CD14-positive monocyte (primary cell): ENCODE data around the gene ADAMTSL1. TPM values are rescaled to one million over a fixed set of nuclear protein-coding genes. Genes with fewer than 3 reads are reported as not detected.

Source experiments
- DNase-seq, 3 donors: peaks; one replicate each; pipeline ENCODE4 v3.0.0-alpha.2; 2011 to 2022
- H2AFZ ChIP-seq: 2 replicates; pipeline ENCODE4 v1.6.0; 2012; ENCODE audit warnings: mild to moderate bottlenecking, low read depth, low read length, inconsistent platforms; ENCODE audit not compliant: insufficient read depth, poor library complexity, severe bottlenecking
- H3K27ac ChIP-seq, 2 donors: 1 replicate in 1 of 2; 2 replicates in 1 of 2; pipeline ENCODE4 v1.5.1; 2012 to 2013; ENCODE audit warnings: low read length in 2 of 2, control low read depth in 1 of 2, inconsistent platforms in 1 of 2, low read depth in 1 of 2, mild to moderate bottlenecking in 1 of 2
- H3K27me3 ChIP-seq, 2 donors: one replicate each; pipeline versions ENCODE4 v1.6.0 to v1.6.1; 2011 to 2013; ENCODE audit warnings: low read length in 2 of 2; ENCODE audit not compliant: control insufficient read depth in 2 of 2, insufficient read depth in 2 of 2
- H3K36me3 ChIP-seq, 2 donors: replicated peaks in 1 of 2; 1 replicate in 1 of 2; 2 replicates in 1 of 2; pipeline versions ENCODE4 v1.5.1 to v1.6.1; 2012 to 2013; ENCODE audit warnings: low read length in 2 of 2, control low read depth in 1 of 2, inconsistent platforms in 1 of 2, mild to moderate bottlenecking in 1 of 2; ENCODE audit not compliant: insufficient read depth in 2 of 2, control insufficient read depth in 1 of 2
- H3K4me1 ChIP-seq, 2 donors: 1 replicate in 1 of 2; 2 replicates in 1 of 2; pipeline versions ENCODE4 v1.5.1 to v1.6.1; 2012 to 2013; ENCODE audit warnings: low read length in 2 of 2, control low read depth in 1 of 2, inconsistent platforms in 1 of 2, mild to moderate bottlenecking in 1 of 2, moderate library complexity in 1 of 2; ENCODE audit not compliant: insufficient read depth in 2 of 2, control insufficient read depth in 1 of 2
- H3K4me2 ChIP-seq: replicated peaks from 2 replicates; pipeline ENCODE3; 2012; ENCODE audit warnings: low read length, moderate library complexity, mild to moderate bottlenecking; ENCODE audit not compliant: poor library complexity, severe bottlenecking; ENCODE audit errors: extremely low read depth
- H3K4me3 ChIP-seq, 3 experiments: fragments of 200-600 bp in 1 of 3; sonication (generic) in 1 of 3; replicated peaks in 1 of 3; 1 replicate in 2 of 3; 2 replicates in 1 of 3; pipeline ENCODE4 v1.5.1; 2011 to 2013; ENCODE audit warnings: low read length in 3 of 3, mild to moderate bottlenecking in 3 of 3, control low read depth in 2 of 3, low read depth in 2 of 3, inconsistent platforms in 1 of 3, moderate library complexity in 1 of 3
- H3K79me2 ChIP-seq: 2 replicates; pipeline ENCODE4 v1.6.0; 2012; ENCODE audit warnings: mild to moderate bottlenecking, control low read depth, inconsistent platforms, low read length, moderate library complexity; ENCODE audit not compliant: insufficient read depth
- H3K9ac ChIP-seq: 2 replicates; pipeline ENCODE4 v1.6.0; 2017; ENCODE audit warnings: low read length, mild to moderate bottlenecking; ENCODE audit not compliant: insufficient read depth, poor library complexity, severe bottlenecking
- H3K9me3 ChIP-seq, 2 donors: replicated peaks in 1 of 2; 1 replicate in 1 of 2; 2 replicates in 1 of 2; pipeline versions ENCODE4 v1.5.1 to v1.6.1; 2012 to 2013; ENCODE audit warnings: low read length in 2 of 2, control low read depth in 1 of 2; ENCODE audit not compliant: control insufficient read depth in 1 of 2, insufficient read depth in 1 of 2
- H4K20me1 ChIP-seq: 2 replicates; pipeline ENCODE4 v1.6.0; 2012; ENCODE audit warnings: mild to moderate bottlenecking, low read length, control low read depth, moderate library complexity; ENCODE audit not compliant: insufficient read depth
- H3K27ac Mint-ChIP-seq, 7 donors: one replicate each; pipeline ENCODE4 v1.8.0; 2020; ENCODE audit warnings: mild to moderate bottlenecking in 7 of 7, mixed read lengths in 7 of 7, moderate library complexity in 6 of 7, inconsistent platforms in 2 of 7
- H3K27me3 Mint-ChIP-seq, 3 donors: one replicate each; pipeline ENCODE4 v1.8.0; 2021 to 2022; ENCODE audit warnings: low read depth in 3 of 3, mild to moderate bottlenecking in 3 of 3, mixed read lengths in 3 of 3, moderate library complexity in 3 of 3, inconsistent platforms in 1 of 3
- H3K36me3 Mint-ChIP-seq, 2 donors: one replicate each; pipeline ENCODE4 v1.8.0; 2020; ENCODE audit warnings: mixed read lengths in 2 of 2, inconsistent platforms in 1 of 2, mild to moderate bottlenecking in 1 of 2
- H3K4me1 Mint-ChIP-seq: one replicate; pipeline ENCODE4 v1.8.0; 2020; ENCODE audit warnings: mild to moderate bottlenecking, mixed read lengths
- H3K4me3 Mint-ChIP-seq, 2 donors: one replicate each; pipeline ENCODE4 v1.8.0; 2020; ENCODE audit warnings: mild to moderate bottlenecking in 2 of 2, mixed read lengths in 2 of 2, moderate library complexity in 1 of 2
- H3K9me3 Mint-ChIP-seq, 7 donors: one replicate each; pipeline ENCODE4 v1.8.0; 2020 to 2022; ENCODE audit warnings: mixed read lengths in 7 of 7, mild to moderate bottlenecking in 6 of 7, moderate library complexity in 6 of 7, inconsistent platforms in 2 of 7
- CTCF ChIP-seq: fragments of 200-600 bp; IDR thresholded peaks from one replicate; pipeline ENCODE4 v1.8.0; 2022; ENCODE audit warnings: antibody characterized with exemption, mild to moderate bottlenecking
- WGBS: methylation state at CpG from one replicate; pipeline ENCODE4 v1.1.5; 2013; ENCODE audit warnings: missing lambda C conversion rate; ENCODE audit not compliant: insufficient coverage; 5-methylcytosine and 5-hydroxymethylcytosine counted together
- intact Hi-C, 2 donors: fragments of 100-400 bp; cut with micrococcal nuclease; formaldehyde crosslinking; loops; one replicate each; pipeline versions ENCODE4 v1.15.0 to v1.15.1; 2023
- polyA plus RNA-seq, 3 donors: library from polyadenylated mRNA; depleted of rRNA in 1 of 3; unstranded in 2 of 3; stranded (reverse) in 1 of 3; fragments of 300-500 nt in 2 of 3; fragments of >200 nt in 1 of 3; fragmentation: Illumina TruSeq in 2 of 3; gene quantifications; 1 replicate in 2 of 3; 2 replicates in 1 of 3; pipeline ENCODE4 v1.2.3, GENCODE V29; 2012 to 2021

Gene ADAMTSL1
- polyA plus RNA-seq, 3 donors = not detected

DNA sequence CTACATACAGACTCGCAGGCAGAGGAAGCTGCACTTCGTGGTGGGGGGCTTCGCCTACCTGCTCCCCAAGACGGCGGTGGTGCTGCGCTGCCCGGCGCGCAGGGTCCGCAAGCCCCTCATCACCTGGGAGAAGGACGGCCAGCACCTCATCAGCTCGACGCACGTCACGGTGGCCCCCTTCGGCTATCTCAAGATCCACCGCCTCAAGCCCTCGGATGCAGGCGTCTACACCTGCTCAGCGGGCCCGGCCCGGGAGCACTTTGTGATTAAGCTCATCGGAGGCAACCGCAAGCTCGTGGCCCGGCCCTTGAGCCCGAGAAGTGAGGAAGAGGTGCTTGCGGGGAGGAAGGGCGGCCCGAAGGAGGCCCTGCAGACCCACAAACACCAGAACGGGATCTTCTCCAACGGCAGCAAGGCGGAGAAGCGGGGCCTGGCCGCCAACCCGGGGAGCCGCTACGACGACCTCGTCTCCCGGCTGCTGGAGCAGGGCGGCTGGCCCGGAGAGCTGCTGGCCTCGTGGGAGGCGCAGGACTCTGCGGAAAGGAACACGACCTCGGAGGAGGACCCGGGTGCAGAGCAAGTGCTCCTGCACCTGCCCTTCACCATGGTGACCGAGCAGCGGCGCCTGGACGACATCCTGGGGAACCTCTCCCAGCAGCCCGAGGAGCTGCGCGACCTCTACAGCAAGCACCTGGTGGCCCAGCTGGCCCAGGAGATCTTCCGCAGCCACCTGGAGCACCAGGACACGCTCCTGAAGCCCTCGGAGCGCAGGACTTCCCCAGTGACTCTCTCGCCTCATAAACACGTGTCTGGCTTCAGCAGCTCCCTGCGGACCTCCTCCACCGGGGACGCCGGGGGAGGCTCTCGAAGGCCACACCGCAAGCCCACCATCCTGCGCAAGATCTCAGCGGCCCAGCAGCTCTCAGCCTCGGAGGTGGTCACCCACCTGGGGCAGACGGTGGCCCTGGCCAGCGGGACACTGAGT is 303.2 kb downstream of the ADAMTSL1 start:
- TF ChIP-seq CTCF = no peak
- intact Hi-C loops = no loop called here
- no peak overlapping the region for H3K4me3 Mint-ChIP-seq
- H3K9me3 ChIP-seq = peaks cover 0 to 16% of the 10 kb centered on the region in 2 donors
- no peaks in the 10 kb centered on the region for H3K36me3 ChIP-seq
- H3K4me3 ChIP-seq = no peak overlapping the region
- no peak overlapping the region for H3K9ac ChIP-seq
- H2AFZ ChIP-seq = no peak overlapping the region
- H3K27me3 ChIP-seq = no peaks in the 10 kb centered on the region
- H3K27ac ChIP-seq = no peak overlapping the region
- H3K27me3 Mint-ChIP-seq = peaks cover 0 to 5% (median 0%) of the 10 kb centered on the region in 3 donors
- 97% methylated on average over 61 of the region's 73 CpGs for WGBS
- no peaks in the 10 kb centered on the region for H3K4me1 Mint-ChIP-seq
- no peaks in the 10 kb centered on the region for H4K20me1 ChIP-seq
- peaks cover 3 to 13% (median 7%) of the 10 kb centered on the region in 7 donors for H3K9me3 Mint-ChIP-seq
- no peak for DNase-seq
- H3K36me3 Mint-ChIP-seq = no peaks in the 10 kb centered on the region
- no peaks in the 10 kb centered on the region for H3K79me2 ChIP-seq
- H3K27ac Mint-ChIP-seq = no peak overlapping the region
- H3K4me2 ChIP-seq = no peak overlapping the region
- no peaks in the 10 kb centered on the region for H3K4me1 ChIP-seq

- no peaks in the 10 kb centered on the region for H3K4me1 Mint-ChIP-seq
- no peak for DNase-seq
- 84% methylated on average over 2 of the region's 2 CpGs for WGBS
These were observed 304.2 kb downstream of the ADAMTSL1 start for GRCh38 chr9:18778147-18778546.

More at GRCh38 chr9:18778147-18778546, 304.2 kb downstream of the ADAMTSL1 start:
- Mint-ChIP-seq H3K9me3 (peaks cover 3 to 13% (median 7%) of the 10 kb centered on the region in 7 donors), H3K27ac (no peak overlapping the region), H3K4me3 (no peak overlapping the region), H3K27me3 (peaks cover 0 to 5% (median 0%) of the 10 kb centered on the region in 3 donors), H3K36me3 (no peaks in the 10 kb centered on the region)
- peaks cover 0 to 16% of the 10 kb centered on the region in 2 donors for H3K9me3 ChIP-seq
- no peak for TF ChIP-seq CTCF
- no peaks in the 10 kb centered on the region for H3K27me3 ChIP-seq
- no peaks in the 10 kb centered on the region for H3K79me2 ChIP-seq
- H3K4me2 ChIP-seq = no peak overlapping the region
- no peaks in the 10 kb centered on the region for H3K4me1 ChIP-seq
- H4K20me1 ChIP-seq = no peaks in the 10 kb centered on the region
- H2AFZ ChIP-seq = no peak overlapping the region
- H3K9ac ChIP-seq = no peak overlapping the region
- H3K36me3 ChIP-seq = no peaks in the 10 kb centered on the region
- intact Hi-C loops = no loop called here
- H3K27ac ChIP-seq = no peak overlapping the region
- H3K4me3 ChIP-seq = no peak overlapping the region
